ENCODE results near the gene FKRP. TPM values are rescaled to one million over a fixed set of nuclear protein-coding genes. Genes with fewer than 3 reads are reported as not detected.

FKRP gene
- total RNA-seq, 2 experiments from 2014 or later = 7.7 to 10.1 TPM

GRCh38 chr19:46785980-46786235 lies 40.1 kb downstream of the FKRP start:
- ChIA-PET CTCF (interaction anchor here (1.4 to 3.7 kb wide), 7 partner anchors 14 to 54 kb away, joined by 3 to 30 read pairs (median 6); no protein-coding TSS in a partner anchor), POLR2A (interaction anchor here (0.8 to 5.6 kb wide), 8 partner anchors 9 to 71 kb away, joined by 3 to 47 read pairs (median 5); no protein-coding TSS in a partner anchor)
- ATAC-seq = no peak
- DNase-seq = no peak
- peaks cover 2% of the 10 kb centered on the region for H3K9me3 Mint-ChIP-seq
- H3K4me1 Mint-ChIP-seq (ENCODE audit: low read depth) = peaks cover 33% of the 10 kb centered on the region
- peaks cover 65% of the 10 kb centered on the region for H3K36me3 Mint-ChIP-seq (ENCODE audit: low read depth)
- TF ChIP-seq CTCF (IDR thresholded peaks at IDR 0.05) = no peak
- peak overlapping the region; percentile 98 for H3K4me3 Mint-ChIP-seq
- no peaks in the 10 kb centered on the region for H3K27me3 Mint-ChIP-seq
- peak overlapping the region; percentile 98 for H3K27ac Mint-ChIP-seq
- intact Hi-C loops (cut with micrococcal nuclease) = loop anchor here (10.0 kb wide), 1 partner anchor 59 kb away; no protein-coding TSS in a partner anchor

- H3K36me3 Mint-ChIP-seq (ENCODE audit: low read depth) = peaks cover 62% of the 10 kb centered on the region
- intact Hi-C loops (cut with micrococcal nuclease) = loop anchor here (10.0 kb wide), 1 partner anchor 58 kb away; no protein-coding TSS in a partner anchor
- peak; percentile 94 for DNase-seq
- peaks cover 2% of the 10 kb centered on the region for H3K9me3 Mint-ChIP-seq
- POLR2A ChIA-PET = interaction anchor here (0.8 to 5.6 kb wide), 11 partner anchors 9 to 185 kb away, joined by 3 to 47 read pairs (median 7); partner anchors contain the start of genes AP2S1 and CALM3
- CTCF ChIA-PET = interaction anchor here (1.4 to 3.7 kb wide), 4 partner anchors 19 to 54 kb away, joined by 5 to 30 read pairs (median 16); no protein-coding TSS in a partner anchor
- H3K4me3 Mint-ChIP-seq = peak overlapping the region; percentile 98
- H3K27me3 Mint-ChIP-seq = no peaks in the 10 kb centered on the region
- TF ChIP-seq CTCF (IDR thresholded peaks at IDR 0.05) = no peak
- ATAC-seq = peak; percentile 55
- peaks cover 32% of the 10 kb centered on the region for H3K4me1 Mint-ChIP-seq (ENCODE audit: low read depth)
- H3K27ac Mint-ChIP-seq = peak overlapping the region; percentile 98
Measured at GRCh38 chr19:46786236-46787039, 40.6 kb downstream of the FKRP start.

- ATAC-seq (no peak), DNase-seq (no peak)
- Mint-ChIP-seq H3K27ac (peak overlapping the region; percentile 98), H3K4me3 (peak overlapping the region; percentile 98), H3K9me3 (peaks cover 2% of the 10 kb centered on the region), H3K36me3 (ENCODE audit: low read depth) (peaks cover 56% of the 10 kb centered on the region), H3K27me3 (no peaks in the 10 kb centered on the region), H3K4me1 (ENCODE audit: low read depth) (peaks cover 35% of the 10 kb centered on the region)
- intact Hi-C loops (cut with micrococcal nuclease) = loop anchor here (10.0 kb wide), 1 partner anchor 58 kb away; no protein-coding TSS in a partner anchor
- no peak for TF ChIP-seq CTCF (IDR thresholded peaks at IDR 0.05)
- ChIA-PET POLR2A (interaction anchor here (0.9 to 5.6 kb wide), 8 partner anchors 15 to 185 kb away, joined by 3 to 47 read pairs (median 7); partner anchors contain the start of genes AP2S1 and CALM3), CTCF (interaction anchor here (1.1 to 3.4 kb wide), 2 partner anchors 54 to 498 kb away, joined by 3 to 20 read pairs; no protein-coding TSS in a partner anchor)
Measured at GRCh38 chr19:46787040-46787330, 41.1 kb downstream of the FKRP start.

- ATAC-seq (no peak), DNase-seq (peak; percentile 59)
- peaks cover 36% of the 10 kb centered on the region for H3K4me1 Mint-ChIP-seq (ENCODE audit: low read depth)
- POLR2A ChIA-PET = interaction anchor here (0.6 to 5.6 kb wide), 23 partner anchors 9 to 1111 kb away, joined by 3 to 47 read pairs (median 4); partner anchors contain the start of genes AP2S1, CALM3 and ZC3H4
- intact Hi-C loops (cut with micrococcal nuclease) = loop anchor here (10.0 kb wide), 1 partner anchor 57 kb away; no protein-coding TSS in a partner anchor
- peak overlapping the region; percentile 98 for H3K27ac Mint-ChIP-seq
- peak overlapping the region; percentile 98 for H3K4me3 Mint-ChIP-seq
- H3K36me3 Mint-ChIP-seq (ENCODE audit: low read depth) = peaks cover 50% of the 10 kb centered on the region
- no peak for TF ChIP-seq CTCF (IDR thresholded peaks at IDR 0.05)
- H3K9me3 Mint-ChIP-seq = peaks cover 2% of the 10 kb centered on the region
- H3K27me3 Mint-ChIP-seq = no peaks in the 10 kb centered on the region
- CTCF ChIA-PET = interaction anchor here (1.1 to 3.4 kb wide), 5 partner anchors 21 to 497 kb away, joined by 3 to 20 read pairs (median 4); no protein-coding TSS in a partner anchor
Measured at GRCh38 chr19:46787331-46788261, 41.7 kb downstream of the FKRP start.
